BE2C (cell line): ENCODE data around the gene ARAP1.

Experiments used
- DNase-seq: peaks from one replicate; pipeline ENCODE4 v3.0.0-alpha.2; 2020
- H3K27me3 ChIP-seq: fragments of 250-450 bp; sonication (Bioruptor Pico); 2 replicates; pipeline ENCODE4 v1.5.1; 2020; ENCODE audit warnings: mild to moderate bottlenecking
- H3K36me3 ChIP-seq: fragments of 250-450 bp; sonication (Bioruptor Pico); 2 replicates; pipeline ENCODE4 v1.5.1; 2020; ENCODE audit warnings: mild to moderate bottlenecking
- H3K4me1 ChIP-seq: fragments of 250-450 bp; sonication (Bioruptor Pico); 2 replicates; pipeline ENCODE4 v1.5.1; 2020
- H3K4me3 ChIP-seq: 2 replicates; pipeline ENCODE4 v1.5.1; 2011; ENCODE audit warnings: low read depth, low read length
- H3K9me3 ChIP-seq: fragments of 250-450 bp; sonication (Bioruptor Pico); 2 replicates; pipeline ENCODE4 v1.5.1; 2020
- TF ChIP-seq, protein P1 (sequence below): IDR thresholded peaks from 2 replicates; pipeline ENCODE4 v1.5.1; 2012; ENCODE audit warnings: mild to moderate bottlenecking, low read depth, low read length

Gene ARAP1

GRCh38 chr11:72739240-72740059 lies 12.8 kb downstream of the ARAP1 start:
- TF ChIP-seq, protein P1, sequence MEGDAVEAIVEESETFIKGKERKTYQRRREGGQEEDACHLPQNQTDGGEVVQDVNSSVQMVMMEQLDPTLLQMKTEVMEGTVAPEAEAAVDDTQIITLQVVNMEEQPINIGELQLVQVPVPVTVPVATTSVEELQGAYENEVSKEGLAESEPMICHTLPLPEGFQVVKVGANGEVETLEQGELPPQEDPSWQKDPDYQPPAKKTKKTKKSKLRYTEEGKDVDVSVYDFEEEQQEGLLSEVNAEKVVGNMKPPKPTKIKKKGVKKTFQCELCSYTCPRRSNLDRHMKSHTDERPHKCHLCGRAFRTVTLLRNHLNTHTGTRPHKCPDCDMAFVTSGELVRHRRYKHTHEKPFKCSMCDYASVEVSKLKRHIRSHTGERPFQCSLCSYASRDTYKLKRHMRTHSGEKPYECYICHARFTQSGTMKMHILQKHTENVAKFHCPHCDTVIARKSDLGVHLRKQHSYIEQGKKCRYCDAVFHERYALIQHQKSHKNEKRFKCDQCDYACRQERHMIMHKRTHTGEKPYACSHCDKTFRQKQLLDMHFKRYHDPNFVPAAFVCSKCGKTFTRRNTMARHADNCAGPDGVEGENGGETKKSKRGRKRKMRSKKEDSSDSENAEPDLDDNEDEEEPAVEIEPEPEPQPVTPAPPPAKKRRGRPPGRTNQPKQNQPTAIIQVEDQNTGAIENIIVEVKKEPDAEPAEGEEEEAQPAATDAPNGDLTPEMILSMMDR = no peak
- H3K9me3 ChIP-seq = no peaks in the 10 kb centered on the region
- H3K4me1 ChIP-seq = peaks cover 21% of the 10 kb centered on the region
- no peaks in the 10 kb centered on the region for H3K36me3 ChIP-seq
- no peak for DNase-seq
- H3K27me3 ChIP-seq = no peaks in the 10 kb centered on the region
- no peak overlapping the region for H3K4me3 ChIP-seq

- no peak overlapping the region for H3K4me3 ChIP-seq
- no peaks in the 10 kb centered on the region for H3K9me3 ChIP-seq
- no peaks in the 10 kb centered on the region for H3K36me3 ChIP-seq
- H3K27me3 ChIP-seq = no peaks in the 10 kb centered on the region
- TF ChIP-seq, protein P1 = no peak
- peaks cover 21% of the 10 kb centered on the region for H3K4me1 ChIP-seq
- DNase-seq = no peak
Observed at GRCh38 chr11:72738199-72739141, 13.7 kb downstream of the ARAP1 start.

- DNase-seq = no peak
- Histone ChIP-seq H3K4me3 (no peak overlapping the region), H3K27me3 (no peaks in the 10 kb centered on the region), H3K36me3 (no peaks in the 10 kb centered on the region), H3K4me1 (peaks cover 21% of the 10 kb centered on the region), H3K9me3 (no peaks in the 10 kb centered on the region)
- TF ChIP-seq, protein P1 = no peak
Observed at GRCh38 chr11:72737336-72737735, 14.9 kb downstream of the ARAP1 start.

DNA sequence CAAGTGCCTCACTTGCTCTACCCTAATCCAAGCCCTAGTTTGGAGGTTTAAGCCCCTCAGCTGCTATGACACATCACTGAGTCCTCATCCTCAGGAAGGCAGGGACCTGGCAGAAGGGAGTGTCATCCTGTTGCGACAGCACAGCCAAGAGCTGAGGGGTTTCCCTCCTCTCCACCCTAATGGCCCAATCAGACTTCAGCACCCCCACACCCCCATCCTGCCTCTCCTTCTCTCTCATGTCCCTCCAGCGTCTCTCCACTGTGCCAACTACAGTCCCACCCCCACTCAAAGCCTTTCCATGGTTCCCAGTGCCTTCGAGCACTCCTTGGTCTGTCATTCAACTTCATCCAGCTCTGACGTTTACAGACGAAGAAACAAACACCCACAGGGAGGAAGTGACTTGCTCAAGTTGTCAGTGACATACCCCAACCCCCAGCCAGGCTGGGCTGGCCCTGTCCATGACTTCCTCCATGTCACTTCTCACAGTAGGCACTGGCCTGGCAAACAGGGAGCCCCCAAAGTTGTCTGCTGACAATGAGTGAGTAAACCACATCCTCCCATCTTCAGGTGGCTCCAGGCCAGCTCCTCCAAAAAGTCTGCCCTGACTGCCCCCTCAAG lies 15.6 kb downstream of the ARAP1 start:
- Histone ChIP-seq H3K4me1 (peaks cover 16% of the 10 kb centered on the region), H3K4me3 (no peak overlapping the region)

GRCh38 chr11:72735495-72736027 lies 16.6 kb downstream of the ARAP1 start:
- no peaks in the 10 kb centered on the region for H3K27me3 ChIP-seq
- no peaks in the 10 kb centered on the region for H3K9me3 ChIP-seq
- TF ChIP-seq, protein P1 = no peak
- H3K4me3 ChIP-seq = no peak overlapping the region
- no peaks in the 10 kb centered on the region for H3K36me3 ChIP-seq
- peak; percentile 95 for DNase-seq
- H3K4me1 ChIP-seq = peaks cover 9% of the 10 kb centered on the region

More for the DNA sequence above, 15.6 kb downstream of the ARAP1 start:
- Histone ChIP-seq H3K27me3 (no peaks in the 10 kb centered on the region), H3K36me3 (no peaks in the 10 kb centered on the region), H3K9me3 (no peaks in the 10 kb centered on the region)
- no peak for DNase-seq
- TF ChIP-seq, protein P1 = no peak
